GM18499 (cell line): ENCODE measurements around the gene PGRMC1.
"Not testable (repeated sequence)": the region's sequence is repeated elsewhere in the genome, so short reads cannot be mapped to it uniquely, and the experiment has no call there.

Source experiments
- ATAC-seq: cut with Tn5 transposase; IDR thresholded peaks from one replicate; pipeline ENCODE4 v1.9.1; 2021; ENCODE audit warnings: moderate number of reproducible peaks; ENCODE audit not compliant: insufficient read depth, unreplicated experiment

The PGRMC1 gene

GRCh38 chrX:119235872-119236622 lies at the start of gene PGRMC1:
TSS of gene PGRMC1 (plus strand) at chrX:119236285. CDS start at chrX:119236364, 79 bp downstream.
- ATAC-seq, result no peak

DNA sequence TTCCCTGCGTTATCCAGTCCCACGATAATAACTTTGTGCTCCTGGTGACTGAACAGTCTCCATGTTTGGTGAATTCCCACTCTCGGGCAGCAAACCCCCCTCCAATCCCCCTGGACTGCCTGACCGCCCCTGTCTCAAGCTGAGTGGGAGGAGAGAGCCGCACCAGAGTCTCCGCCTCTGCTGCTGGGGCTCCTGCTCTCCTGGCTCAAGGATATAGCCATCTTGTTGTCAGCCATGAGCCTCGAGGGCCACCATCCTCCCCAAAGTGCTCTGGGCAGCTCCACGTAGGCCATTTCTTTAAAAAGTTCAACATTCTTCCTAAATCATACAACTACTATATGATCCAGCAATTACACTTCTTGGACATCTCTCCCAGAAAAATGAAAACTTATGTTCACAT lies 49.3 kb upstream of the PGRMC1 start:
- no peak for ATAC-seq

GRCh38 chrX:119187298-119187697 lies 48.8 kb upstream of the PGRMC1 start:
- ATAC-seq, result no peak

GRCh38 chrX:119189115-119189514 lies 47.0 kb upstream of the PGRMC1 start:
- ATAC-seq, result no peak

GRCh38 chrX:119189595-119189994 lies 46.5 kb upstream of the PGRMC1 start:
- no peak for ATAC-seq

GRCh38 chrX:119190091-119190681 lies 45.9 kb upstream of the PGRMC1 start:
- no peak for ATAC-seq

GRCh38 chrX:119190831-119191230 lies 45.3 kb upstream of the PGRMC1 start:
- ATAC-seq, result no peak

- ATAC-seq, result no peak
These were observed 41.5 kb upstream of the PGRMC1 start for GRCh38 chrX:119194621-119195020.

DNA sequence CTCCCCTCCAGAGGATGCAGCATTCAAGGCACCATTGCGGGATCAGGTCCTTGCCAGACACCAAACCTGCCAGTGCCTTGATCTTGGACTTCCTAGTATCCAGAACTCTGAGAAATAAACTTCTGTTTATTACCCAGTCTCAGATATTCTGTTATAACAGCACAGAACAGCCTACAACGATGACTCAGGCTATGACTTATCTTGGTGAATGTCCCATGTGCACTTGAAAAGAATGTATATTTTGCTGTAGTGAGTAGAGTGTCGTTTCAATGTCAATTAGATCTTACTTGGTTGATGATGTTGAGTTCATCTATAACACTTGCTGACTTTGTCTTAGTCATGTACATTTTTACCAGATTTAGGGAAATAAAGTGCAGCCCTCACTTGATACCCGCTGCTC lies 34.5 kb upstream of the PGRMC1 start:
- ATAC-seq, result no peak

DNA sequence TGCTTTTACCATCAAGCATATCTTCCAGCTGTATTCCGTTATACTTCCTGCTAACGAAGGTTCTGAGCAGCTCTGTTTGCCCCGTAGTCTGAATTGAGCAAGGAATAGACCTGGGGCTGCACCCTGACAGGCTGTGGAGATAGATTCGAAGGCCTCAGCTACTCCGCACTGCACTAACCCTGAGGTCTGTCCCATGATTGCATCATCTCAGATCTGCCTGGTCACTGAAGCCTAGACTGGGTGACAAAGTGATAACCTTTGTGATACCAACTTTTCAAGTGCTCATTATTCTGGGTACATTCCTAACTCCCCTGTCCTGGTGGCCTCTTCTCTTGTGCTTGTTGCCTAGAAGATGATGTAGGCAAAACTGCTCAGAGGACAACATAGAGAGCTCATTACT lies 29.9 kb upstream of the PGRMC1 start:
- no peak for ATAC-seq

DNA sequence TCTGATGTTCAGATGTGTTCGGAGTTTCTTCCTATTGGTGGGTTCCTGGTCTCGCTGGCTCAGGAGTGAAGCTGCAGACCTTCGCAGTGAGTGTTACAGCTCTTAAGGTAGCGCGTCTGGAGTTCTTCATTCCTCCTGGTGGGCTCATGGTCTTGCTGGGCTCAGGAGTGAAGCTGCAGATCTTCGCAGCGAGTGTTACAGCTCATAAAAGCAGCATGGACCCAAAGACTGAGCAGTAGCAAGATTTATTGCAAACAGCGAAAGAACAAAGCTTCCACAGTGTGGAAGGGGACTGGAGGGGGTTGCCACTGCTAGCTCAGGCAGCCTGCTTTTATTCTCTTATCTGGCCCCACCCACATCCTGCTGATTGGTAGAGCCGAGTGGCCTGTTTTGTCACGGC lies 28.6 kb upstream of the PGRMC1 start:
- not testable (repeated sequence) for ATAC-seq

- ATAC-seq, result no peak
These were observed 27.6 kb upstream of the PGRMC1 start for GRCh38 chrX:119208401-119209057.

DNA sequence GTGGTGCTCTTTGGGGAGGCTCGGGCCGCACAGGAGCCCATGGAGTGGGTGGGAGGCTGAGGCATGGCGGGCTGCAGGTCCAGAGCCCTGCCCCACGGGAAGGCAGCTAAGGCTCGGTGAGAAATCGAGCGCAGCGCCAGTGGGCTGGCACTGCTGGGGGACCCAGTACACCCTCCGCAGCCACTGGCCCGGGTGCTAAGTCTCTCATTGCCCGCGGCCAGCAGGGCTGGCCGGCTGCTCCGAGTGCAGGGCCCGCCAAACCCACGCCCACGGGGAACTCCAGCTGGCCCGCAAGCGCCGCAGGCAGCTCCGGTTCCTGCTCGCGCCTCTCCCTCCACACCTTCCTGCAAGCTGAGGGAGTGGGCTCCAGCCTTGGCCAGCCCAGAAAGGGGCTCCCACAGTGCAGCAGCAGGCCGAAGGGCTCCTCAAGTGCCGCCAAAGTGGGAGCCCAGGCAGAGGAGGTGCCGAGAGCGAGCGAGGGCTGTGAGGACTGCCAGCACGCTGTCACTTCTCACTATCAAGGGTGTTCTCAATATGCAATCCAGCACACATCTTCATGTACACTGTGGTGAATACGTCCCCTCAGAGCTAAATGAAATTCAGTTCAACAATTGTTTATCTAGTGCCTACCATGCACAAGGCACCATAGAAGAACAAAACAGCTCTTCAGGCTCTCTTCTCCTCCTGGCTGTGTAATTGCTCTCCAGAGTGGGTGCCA lies 25.0 kb upstream of the PGRMC1 start:
- not testable (repeated sequence) for ATAC-seq

DNA sequence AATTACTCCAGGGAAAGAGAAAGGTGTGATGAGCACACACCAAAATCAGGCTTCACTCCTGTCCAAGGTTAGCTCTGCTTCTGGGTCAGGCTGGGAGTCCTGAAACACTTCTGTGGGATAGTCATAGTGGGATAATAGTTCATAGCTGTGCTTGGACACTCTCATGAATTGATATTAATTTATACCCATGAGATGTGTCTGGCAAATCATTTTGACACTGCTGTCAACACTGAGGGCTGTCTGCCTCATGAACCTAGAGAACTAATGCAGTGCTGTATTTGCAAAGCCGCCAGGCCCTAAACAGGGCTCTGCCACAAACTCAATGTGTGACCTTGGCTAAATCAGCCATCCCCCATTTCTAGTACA lies 24.5 kb upstream of the PGRMC1 start:
- no peak for ATAC-seq

DNA sequence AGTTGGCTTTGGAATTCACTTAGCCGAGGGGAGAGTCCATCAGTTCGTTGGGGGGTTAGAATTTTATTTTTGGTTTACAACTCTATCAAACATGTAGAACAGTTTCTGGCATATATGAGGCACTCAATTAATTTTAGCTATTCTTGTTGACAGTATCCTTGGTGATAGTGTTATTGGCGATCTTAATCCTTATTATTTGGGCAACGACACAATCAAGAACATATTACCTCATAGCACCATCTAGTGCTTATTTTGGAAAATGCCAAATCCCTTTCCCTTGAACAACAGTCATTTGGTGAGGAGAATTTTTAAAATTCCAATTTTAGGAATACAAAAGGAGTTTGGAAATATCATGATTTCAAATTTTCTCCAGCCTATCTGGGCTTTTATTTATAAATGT lies 17.9 kb upstream of the PGRMC1 start:
- ATAC-seq, result no peak

- no peak for ATAC-seq
These were observed 13.2 kb upstream of the PGRMC1 start for GRCh38 chrX:119222932-119223331.

GRCh38 chrX:119223783-119224182 lies 12.3 kb upstream of the PGRMC1 start:
- ATAC-seq, result no peak

DNA sequence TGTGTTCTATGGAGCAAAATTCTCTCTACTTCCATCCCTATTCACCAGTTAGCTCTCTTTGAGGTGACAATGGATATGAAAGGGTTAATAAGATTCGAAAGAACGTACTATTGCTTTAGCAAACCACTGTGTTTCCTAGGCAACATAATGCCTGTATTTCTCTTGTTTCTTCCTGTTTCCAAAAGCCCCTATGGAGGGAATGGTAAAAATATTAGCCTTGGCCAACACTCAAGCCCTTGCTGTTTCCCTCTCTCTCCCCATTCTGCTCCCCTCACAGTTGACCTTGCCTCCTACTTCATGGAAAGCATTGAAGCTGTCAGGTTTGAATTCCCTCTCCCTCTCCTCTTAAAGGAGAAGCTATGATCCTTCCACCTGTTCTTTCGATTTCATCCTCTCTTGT lies 9.6 kb upstream of the PGRMC1 start:
- ATAC-seq, result no peak

GRCh38 chrX:119228512-119229252 lies 7.4 kb upstream of the PGRMC1 start:
- no peak for ATAC-seq

DNA sequence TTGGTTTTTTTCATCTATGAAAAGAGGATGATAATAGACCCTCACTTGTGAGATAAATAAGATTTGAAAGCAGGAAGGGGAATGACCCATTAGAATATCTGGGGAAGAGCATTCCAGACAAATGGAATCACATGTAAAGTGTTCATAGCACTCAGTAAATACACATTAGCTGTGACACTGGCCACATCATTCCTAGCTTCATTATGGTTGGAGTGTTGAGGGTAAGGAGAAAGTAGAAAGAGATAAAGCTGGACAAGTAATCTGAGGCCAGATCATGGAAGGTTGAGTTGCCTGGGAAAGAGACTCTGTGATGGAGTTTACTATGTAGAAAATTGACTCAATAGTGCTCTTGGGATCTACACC lies 6.9 kb upstream of the PGRMC1 start:
- ATAC-seq, result no peak
